ENCODE data around the gene SEMA5A.

The SEMA5A gene

GRCh38 chr5:9046756-9047481, 499.0 kb downstream of the SEMA5A start:
- no peaks in the 10 kb centered on the region for H3K27me3 Mint-ChIP-seq

GRCh38 chr5:9045946-9046345, 499.9 kb downstream of the SEMA5A start:
- Mint-ChIP-seq H3K36me3 (ENCODE audit: insufficient read depth) (no peaks in the 10 kb centered on the region), H3K9me3 (peaks cover 0 to 4% of the 10 kb centered on the region in 2 donors), H3K27me3 (no peaks in the 10 kb centered on the region), H3K4me1 (ENCODE audit: low read depth in 2 of 2) (no peaks in the 10 kb centered on the region), H3K4me3 (no peak overlapping the region), H3K27ac (no peak overlapping the region)
- DNase-seq (no peak), ATAC-seq (replicated peaks) (no peak)

More at GRCh38 chr5:9046756-9047481, 499.0 kb downstream of the SEMA5A start:
- DNase-seq: no peak
- H3K36me3 Mint-ChIP-seq (ENCODE audit: insufficient read depth): no peaks in the 10 kb centered on the region
- H3K9me3 Mint-ChIP-seq: peaks cover 0 to 6% of the 10 kb centered on the region in 2 donors
- no peak overlapping the region for H3K27ac Mint-ChIP-seq
- no peaks in the 10 kb centered on the region for H3K4me1 Mint-ChIP-seq (ENCODE audit: low read depth in 2 of 2)
- no peak for ATAC-seq (replicated peaks)
- H3K4me3 Mint-ChIP-seq: no peak overlapping the region

DNA sequence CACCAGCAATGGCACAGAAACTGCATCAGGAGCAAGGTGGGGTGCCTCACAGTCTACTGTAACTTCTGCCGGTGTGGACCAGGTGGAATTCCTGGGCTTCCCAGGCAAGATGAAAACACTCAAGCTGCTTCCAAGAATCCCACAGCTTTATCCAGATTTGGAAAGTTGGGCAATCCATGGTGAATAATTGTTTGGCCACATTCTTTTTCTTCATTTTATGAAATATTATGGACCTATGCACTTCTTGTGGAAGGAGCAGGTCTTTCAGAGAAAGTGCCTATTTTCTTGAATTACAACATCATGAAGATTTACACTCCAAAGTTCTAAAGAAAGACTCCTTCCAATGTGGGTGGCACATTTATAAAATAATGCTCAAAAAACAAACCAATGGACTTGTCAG, 503.6 kb downstream of the SEMA5A start:
- no peaks in the 10 kb centered on the region for H3K27me3 Mint-ChIP-seq
- H3K4me1 Mint-ChIP-seq (ENCODE audit: low read depth in 2 of 2): no peaks in the 10 kb centered on the region
- peaks cover 5 to 12% of the 10 kb centered on the region in 2 donors for H3K9me3 Mint-ChIP-seq
- DNase-seq (no peak), ATAC-seq (replicated peaks) (no peak)
- no peak overlapping the region for H3K4me3 Mint-ChIP-seq
- H3K36me3 Mint-ChIP-seq (ENCODE audit: insufficient read depth): no peaks in the 10 kb centered on the region
- no peak overlapping the region for H3K27ac Mint-ChIP-seq

GRCh38 chr5:9040475-9040874, 505.4 kb downstream of the SEMA5A start:
- ATAC-seq (replicated peaks) (no peak), DNase-seq (no peak)
- no peak overlapping the region for H3K4me3 Mint-ChIP-seq
- no peaks in the 10 kb centered on the region for H3K36me3 Mint-ChIP-seq (ENCODE audit: insufficient read depth)
- no peak overlapping the region for H3K27ac Mint-ChIP-seq
- no peaks in the 10 kb centered on the region for H3K27me3 Mint-ChIP-seq
- H3K4me1 Mint-ChIP-seq (ENCODE audit: low read depth in 2 of 2): no peaks in the 10 kb centered on the region
- H3K9me3 Mint-ChIP-seq: peaks cover 5 to 12% of the 10 kb centered on the region in 2 donors

- H3K4me1 Mint-ChIP-seq (ENCODE audit: low read depth in 2 of 2): no peaks in the 10 kb centered on the region
- H3K27me3 Mint-ChIP-seq: no peaks in the 10 kb centered on the region
- ATAC-seq (replicated peaks) (no peak), DNase-seq (no peak)
- no peak overlapping the region for H3K4me3 Mint-ChIP-seq
- peaks cover 6 to 12% of the 10 kb centered on the region in 2 donors for H3K9me3 Mint-ChIP-seq
- H3K36me3 Mint-ChIP-seq (ENCODE audit: insufficient read depth): no peaks in the 10 kb centered on the region
- no peak overlapping the region for H3K27ac Mint-ChIP-seq
These were observed 508.8 kb downstream of the SEMA5A start for GRCh38 chr5:9037048-9037447.

- no peak overlapping the region for H3K4me3 Mint-ChIP-seq
- no peaks in the 10 kb centered on the region for H3K36me3 Mint-ChIP-seq (ENCODE audit: insufficient read depth)
- no peak overlapping the region for H3K27ac Mint-ChIP-seq
- no peaks in the 10 kb centered on the region for H3K4me1 Mint-ChIP-seq (ENCODE audit: low read depth in 2 of 2)
- DNase-seq: no peak
- peaks cover 8 to 12% of the 10 kb centered on the region in 2 donors for H3K9me3 Mint-ChIP-seq
- no peak for ATAC-seq (replicated peaks)
- no peaks in the 10 kb centered on the region for H3K27me3 Mint-ChIP-seq
These were observed 510.5 kb downstream of the SEMA5A start for GRCh38 chr5:9035346-9035745.

- Mint-ChIP-seq H3K9me3 (peaks cover 5 to 11% of the 10 kb centered on the region in 2 donors), H3K27ac (no peak overlapping the region), H3K36me3 (ENCODE audit: insufficient read depth) (no peaks in the 10 kb centered on the region), H3K27me3 (no peaks in the 10 kb centered on the region), H3K4me3 (no peak overlapping the region), H3K4me1 (ENCODE audit: low read depth in 2 of 2) (no peaks in the 10 kb centered on the region)
- ATAC-seq (replicated peaks): no peak
- DNase-seq: no peak
These were observed 511.2 kb downstream of the SEMA5A start for GRCh38 chr5:9034649-9035048.

GRCh38 chr5:9033524-9033923, 512.4 kb downstream of the SEMA5A start:
- Mint-ChIP-seq H3K27ac (no peak overlapping the region), H3K36me3 (ENCODE audit: insufficient read depth) (no peaks in the 10 kb centered on the region), H3K9me3 (peaks cover under 1 to 8% of the 10 kb centered on the region in 2 donors), H3K27me3 (no peaks in the 10 kb centered on the region), H3K4me1 (ENCODE audit: low read depth in 2 of 2) (no peaks in the 10 kb centered on the region), H3K4me3 (no peak overlapping the region)
- DNase-seq (no peak), ATAC-seq (replicated peaks) (no peak)

DNA sequence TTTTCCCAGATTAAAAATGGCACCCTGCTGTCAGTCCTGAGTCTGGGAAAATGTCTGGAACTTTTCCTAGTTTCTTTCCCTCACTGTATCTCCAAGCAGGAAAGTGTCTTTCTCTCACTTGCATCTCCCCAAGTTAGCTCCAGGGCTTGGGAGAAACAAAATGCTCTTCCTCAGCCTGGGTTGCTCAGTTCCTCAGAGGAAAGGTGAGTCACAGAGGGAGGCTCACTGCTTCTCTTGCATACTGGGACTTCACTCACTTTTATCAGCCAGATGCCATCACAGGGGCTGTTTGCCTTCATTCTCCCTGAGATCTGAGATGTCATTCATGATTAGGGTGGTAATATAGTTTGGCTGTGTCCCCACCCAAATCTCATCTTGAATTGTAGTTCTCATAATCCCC, 519.9 kb downstream of the SEMA5A start:
- Mint-ChIP-seq H3K4me1 (ENCODE audit: low read depth in 2 of 2) (no peaks in the 10 kb centered on the region), H3K9me3 (peaks cover 12 to 32% of the 10 kb centered on the region in 2 donors), H3K36me3 (ENCODE audit: insufficient read depth) (peaks cover 4% of the 10 kb centered on the region), H3K4me3 (no peak overlapping the region), H3K27ac (no peak overlapping the region), H3K27me3 (no peaks in the 10 kb centered on the region)
- ATAC-seq (replicated peaks) (no peak), DNase-seq (no peak)

- Mint-ChIP-seq H3K27ac (no peak overlapping the region), H3K9me3 (peaks cover 3 to 23% of the 10 kb centered on the region in 2 donors), H3K27me3 (no peaks in the 10 kb centered on the region), H3K4me3 (no peak overlapping the region), H3K36me3 (ENCODE audit: insufficient read depth) (peaks cover 4% of the 10 kb centered on the region), H3K4me1 (ENCODE audit: low read depth in 2 of 2) (no peaks in the 10 kb centered on the region)
- DNase-seq: no peak
- ATAC-seq (replicated peaks): no peak
These were observed 524.9 kb downstream of the SEMA5A start for GRCh38 chr5:9020996-9021395.

- no peak overlapping the region for H3K4me3 Mint-ChIP-seq
- no peaks in the 10 kb centered on the region for H3K27me3 Mint-ChIP-seq
- H3K4me1 Mint-ChIP-seq (ENCODE audit: low read depth in 2 of 2): no peaks in the 10 kb centered on the region
- DNase-seq (no peak), ATAC-seq (replicated peaks) (no peak)
- H3K27ac Mint-ChIP-seq: no peak overlapping the region
- peaks cover 0 to 2% of the 10 kb centered on the region in 2 donors for H3K9me3 Mint-ChIP-seq
- H3K36me3 Mint-ChIP-seq (ENCODE audit: insufficient read depth): no peaks in the 10 kb centered on the region
These were observed 530.0 kb downstream of the SEMA5A start for GRCh38 chr5:9015937-9016270.

GRCh38 chr5:9015260-9015936, 530.5 kb downstream of the SEMA5A start:
- H3K4me1 Mint-ChIP-seq (ENCODE audit: low read depth in 2 of 2): no peaks in the 10 kb centered on the region
- DNase-seq (no peak), ATAC-seq (replicated peaks) (no peak)
- no peak overlapping the region for H3K4me3 Mint-ChIP-seq
- H3K36me3 Mint-ChIP-seq (ENCODE audit: insufficient read depth): no peaks in the 10 kb centered on the region
- H3K27ac Mint-ChIP-seq: no peak overlapping the region
- peaks cover 0 to 2% of the 10 kb centered on the region in 2 donors for H3K9me3 Mint-ChIP-seq
- H3K27me3 Mint-ChIP-seq: no peaks in the 10 kb centered on the region

GRCh38 chr5:9013147-9013546, 532.7 kb downstream of the SEMA5A start:
- H3K9me3 Mint-ChIP-seq: peaks cover 15 to 20% of the 10 kb centered on the region in 2 donors
- no peaks in the 10 kb centered on the region for H3K4me1 Mint-ChIP-seq (ENCODE audit: low read depth in 2 of 2)
- no peaks in the 10 kb centered on the region for H3K36me3 Mint-ChIP-seq (ENCODE audit: insufficient read depth)
- ATAC-seq (replicated peaks) (no peak), DNase-seq (no peak)
- no peak overlapping the region for H3K27ac Mint-ChIP-seq
- H3K4me3 Mint-ChIP-seq: no peak overlapping the region
- no peaks in the 10 kb centered on the region for H3K27me3 Mint-ChIP-seq

- ATAC-seq (replicated peaks): no peak
- Mint-ChIP-seq H3K27me3 (no peaks in the 10 kb centered on the region), H3K27ac (no peak overlapping the region), H3K9me3 (peaks cover 25 to 41% of the 10 kb centered on the region in 2 donors), H3K4me1 (ENCODE audit: low read depth in 2 of 2) (no peaks in the 10 kb centered on the region), H3K36me3 (ENCODE audit: insufficient read depth) (no peaks in the 10 kb centered on the region), H3K4me3 (no peak overlapping the region)
- no peak for DNase-seq
These were observed 535.8 kb downstream of the SEMA5A start for GRCh38 chr5:9009931-9010651.
